GM21381 (cell line): ENCODE measurements around the gene MYO3B.
"Not testable (repeated sequence)": the region's sequence is repeated elsewhere in the genome, so short reads cannot be mapped to it uniquely, and the experiment has no call there.

Experiments
- ATAC-seq: cut with Tn5 transposase; IDR thresholded peaks from one replicate; pipeline ENCODE4 v1.9.1; 2021; ENCODE audit warnings: mild to moderate bottlenecking, moderate library complexity; ENCODE audit not compliant: unreplicated experiment

The MYO3B gene

GRCh38 chr2:170530803-170531564 lies 353.0 kb downstream of the MYO3B start:
- ATAC-seq = no peak

GRCh38 chr2:170531876-170532275 lies 353.9 kb downstream of the MYO3B start:
- no peak for ATAC-seq

- ATAC-seq = peak; percentile 57
These were observed 355.2 kb downstream of the MYO3B start for GRCh38 chr2:170533156-170533555.

GRCh38 chr2:170535552-170535951 lies 357.6 kb downstream of the MYO3B start:
- no peak for ATAC-seq

GRCh38 chr2:170544817-170545216 lies 366.9 kb downstream of the MYO3B start:
- no peak for ATAC-seq

GRCh38 chr2:170548304-170548703 lies 370.4 kb downstream of the MYO3B start:
- no peak for ATAC-seq

- ATAC-seq = no peak
These were observed 372.6 kb downstream of the MYO3B start for GRCh38 chr2:170550501-170550900.

GRCh38 chr2:170551899-170552298 lies 374.0 kb downstream of the MYO3B start:
- not testable (repeated sequence) for ATAC-seq

- ATAC-seq = no peak
These were observed 375.8 kb downstream of the MYO3B start for GRCh38 chr2:170553748-170554147.

- no peak for ATAC-seq
These were observed 376.5 kb downstream of the MYO3B start for GRCh38 chr2:170554278-170554955.

GRCh38 chr2:170562928-170563327 lies 385.0 kb downstream of the MYO3B start:
- ATAC-seq = no peak

- no peak for ATAC-seq
These were observed 385.5 kb downstream of the MYO3B start for GRCh38 chr2:170563401-170563800.

GRCh38 chr2:170566138-170566537 lies 388.2 kb downstream of the MYO3B start:
- ATAC-seq = no peak

GRCh38 chr2:170567429-170567828 lies 389.5 kb downstream of the MYO3B start:
- ATAC-seq = no peak

- ATAC-seq = no peak
These were observed 390.6 kb downstream of the MYO3B start for GRCh38 chr2:170568511-170568910.

GRCh38 chr2:170571612-170572011 lies 393.7 kb downstream of the MYO3B start:
- ATAC-seq = no peak

GRCh38 chr2:170573671-170574070 lies 395.7 kb downstream of the MYO3B start:
- no peak for ATAC-seq

GRCh38 chr2:170576296-170576695 lies 398.3 kb downstream of the MYO3B start:
- ATAC-seq = no peak

GRCh38 chr2:170577356-170577755 lies 399.4 kb downstream of the MYO3B start:
- no peak for ATAC-seq

- no peak for ATAC-seq
These were observed 400.7 kb downstream of the MYO3B start for GRCh38 chr2:170578606-170579005.

GRCh38 chr2:170579511-170579910 lies 401.6 kb downstream of the MYO3B start:
- ATAC-seq = no peak

GRCh38 chr2:170582313-170582712 lies 404.4 kb downstream of the MYO3B start:
- no peak for ATAC-seq
